ENCODE results near the gene HPS4. TPM values are rescaled to one million over a fixed set of nuclear protein-coding genes. Genes with fewer than 3 reads are reported as not detected.
A peak's percentile ranks its signal among the peaks of the same experiment; 100 is the strongest.

The HPS4 gene
- total and polyA plus RNA-seq, 10 of the 15 experiments (the other 5 are each of a cell fraction or from before 2014, with no cell fraction given), result 11.7 to 36.7 (median 30.8) TPM

DNA sequence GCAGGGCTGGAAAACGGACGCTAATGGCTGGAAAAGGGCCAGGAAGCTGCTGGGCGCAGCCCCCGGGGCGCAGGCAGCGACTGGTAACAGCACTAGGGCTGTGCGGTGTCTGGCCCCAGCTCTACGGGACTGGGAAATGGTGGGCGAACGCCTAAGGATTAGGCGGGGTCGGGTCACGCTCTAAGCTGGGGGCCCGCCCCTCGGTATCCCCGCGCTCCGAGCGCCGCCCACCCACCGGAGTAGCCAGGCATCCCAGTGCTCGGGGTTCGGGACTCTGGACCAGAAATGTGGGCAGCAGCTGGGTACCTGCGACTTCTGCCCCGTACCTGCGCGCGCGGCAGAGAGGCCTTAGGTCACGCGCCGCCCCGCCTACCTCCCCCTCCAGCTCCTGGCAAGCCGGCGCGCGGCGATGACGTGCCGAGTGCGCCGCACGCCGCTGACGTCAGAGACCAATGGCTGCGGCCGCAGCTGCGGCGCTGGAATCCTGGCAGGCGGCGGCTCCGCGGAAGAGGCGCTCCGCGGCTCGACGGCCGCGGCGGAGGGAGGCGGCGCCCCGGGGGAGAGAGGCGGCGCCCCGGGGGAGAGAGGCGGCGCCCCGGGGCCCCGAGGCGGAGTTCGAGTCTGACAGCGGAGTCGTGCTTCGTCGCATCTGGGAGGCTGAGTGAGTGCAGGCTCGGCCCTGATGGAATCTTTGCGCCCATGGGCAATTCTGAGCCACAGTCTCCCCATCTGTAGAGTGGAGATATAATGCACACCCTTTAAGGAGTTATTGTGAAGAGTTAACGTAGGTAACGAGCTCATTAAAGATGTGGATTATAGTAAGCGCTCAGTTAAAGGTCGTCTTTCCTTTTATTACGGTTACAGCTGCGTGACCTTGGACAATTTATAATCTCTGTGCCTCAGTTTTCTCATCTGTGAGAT, at the start of gene HPS4, which contains the start of gene SRRD (continued):
- TF ChIP-seq, protein P1, sequence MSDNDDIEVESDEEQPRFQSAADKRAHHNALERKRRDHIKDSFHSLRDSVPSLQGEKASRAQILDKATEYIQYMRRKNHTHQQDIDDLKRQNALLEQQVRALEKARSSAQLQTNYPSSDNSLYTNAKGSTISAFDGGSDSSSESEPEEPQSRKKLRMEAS (IDR thresholded peaks at IDR 0.05; ENCODE audit: low read depth, low read length), result peak; percentile 77
- TF ChIP-seq POLR2AphosphoS2 (IDR thresholded peaks at IDR 0.05; ENCODE audit: low read depth, low read length) (peak; percentile 73; the same call in 1 of the 2 replicates), EZH2 (IDR thresholded peaks at IDR 0.05; ENCODE audit: borderline replicate concordance, control insufficient read depth, low read depth, low read length) (no peak), ZBTB40 (IDR thresholded peaks at IDR 0.05; ENCODE audit: borderline replicate concordance) (no peak), SIN3A (IDR thresholded peaks at IDR 0.05; ENCODE audit: low read depth, low read length) (peak; percentile 91; the same call in 1 of the 2 replicates), MLLT1 (IDR thresholded peaks at IDR 0.05) (no peak)

All from GM12878 (cell line).